A549 (cell line): ENCODE results near the gene MEF2A. TPM values are rescaled to one million over a fixed set of nuclear protein-coding genes. Genes with fewer than 3 reads are reported as not detected.

Source experiments
- ATAC-seq, 2 experiments: fragments of 200-7000 bp in 1 of 2; fragments of >200 bp in 1 of 2; cut with Nextera tagmentation in 1 of 2; cut with Tn5 transposase in 1 of 2; 3 replicates each; pipeline versions ENCODE4 v1.8.0 to v1.9.1; 2018 to 2020; ENCODE audit warnings: mild to moderate bottlenecking in 1 of 2, moderate library complexity in 1 of 2
- CTCF ChIA-PET: fragments of 300-600 bp; sonication (Branson Sonifier 250); formaldehyde crosslinking; extraction: SDS; loops from one replicate; lab custom pipeline; 2021; ENCODE audit warnings: antibody characterized with exemption, inconsistent platforms; lab: Yijun Ruan, JAX
- POLR2A ChIA-PET: fragments of 350-600 bp; formaldehyde crosslinking; extraction: SDS; loops from one replicate; lab custom pipeline; 2021; ENCODE audit warnings: antibody characterized with exemption, inconsistent platforms; lab: Yijun Ruan, JAX
- DNase-seq, 2 experiments: peaks; one replicate each; pipeline versions ENCODE4 v3.0.0 to v3.0.0-alpha.2; 2011 to 2016; ENCODE audit warnings: low read depth in 1 of 2, low spot score in 1 of 2
- FAIRE-seq: peaks from 2 replicates; lab custom pipeline; 2011; peaks lifted over from hg19 to GRCh38; lab: Jason Lieb, UNC
- H3K27ac ChIP-seq, 2 experiments: fragments of >200 bp; sonication (Bioruptor Twin); formaldehyde crosslinking; 3 replicates each; pipeline ENCODE4 v1.5.1; 2016 to 2017
- H3K4me1 ChIP-seq: fragments of >200 bp; sonication (Bioruptor Twin); formaldehyde crosslinking; 3 replicates; pipeline ENCODE4 v1.6.1; 2016
- H3K4me2 ChIP-seq: fragments of >200 bp; sonication (Bioruptor Twin); formaldehyde crosslinking; 3 replicates; pipeline ENCODE4 v1.6.1; 2016
- H3K4me3 ChIP-seq: fragments of >200 bp; sonication (Bioruptor Twin); formaldehyde crosslinking; 3 replicates; pipeline ENCODE4 v1.5.1; 2016
- H3K9me3 ChIP-seq: fragments of >200 bp; sonication (Bioruptor Twin); formaldehyde crosslinking; 3 replicates; pipeline ENCODE4 v1.6.1; 2016
- ATOH8 ChIP-seq: fragments of 250-450 bp; sonication (Bioruptor Pico); IDR thresholded peaks from 2 replicates; pipeline ENCODE4 v1.5.0; 2020; ENCODE audit warnings: low read depth, mild to moderate bottlenecking, moderate library complexity
- BCL3 ChIP-seq: fragments of >200 bp; sonication (Bioruptor Twin); formaldehyde crosslinking; IDR thresholded peaks from 3 replicates; pipeline ENCODE4 v1.6.1; 2016
- CBX2 ChIP-seq: fragments of 200-600 bp; sonication (generic); IDR thresholded peaks from 2 replicates; pipeline ENCODE4 v1.6.1; 2016; ENCODE audit warnings: low read depth, mild to moderate bottlenecking, borderline replicate concordance
- CHD2 ChIP-seq: fragments of 150-350 bp; IDR thresholded peaks from 2 replicates; pipeline ENCODE4 v1.6.1; 2014; ENCODE audit warnings: low read length; ENCODE audit not compliant: partially characterized antibody
- CHD4 ChIP-seq: fragments of 200-600 bp; sonication (generic); IDR thresholded peaks from 2 replicates; pipeline ENCODE4 v1.6.1; 2016; ENCODE audit warnings: antibody characterized with exemption, mild to moderate bottlenecking, borderline replicate concordance
- CTCF ChIP-seq: fragments of >200 bp; sonication (Bioruptor Twin); formaldehyde crosslinking; IDR thresholded peaks from 3 replicates; pipeline ENCODE4 v1.5.1; 2016
- FOSB ChIP-seq: fragments of 250-450 bp; sonication (Bioruptor Pico); IDR thresholded peaks from 2 replicates; pipeline ENCODE4 v1.5.0; 2020; ENCODE audit warnings: mild to moderate bottlenecking, moderate library complexity
- FOXS1 ChIP-seq: fragments of 250-450 bp; sonication (Bioruptor Pico); IDR thresholded peaks from 2 replicates; pipeline ENCODE4 v1.5.0; 2020; ENCODE audit warnings: mild to moderate bottlenecking, moderate library complexity
- GATA3 ChIP-seq: IDR thresholded peaks from 2 replicates; pipeline ENCODE4 v1.6.1; 2012; ENCODE audit warnings: borderline replicate concordance
- HDAC2 ChIP-seq: fragments of 200-600 bp; sonication (generic); IDR thresholded peaks from 2 replicates; pipeline ENCODE4 v1.6.1; 2016
- HOXB5 ChIP-seq: fragments of 250-450 bp; sonication (Bioruptor Pico); IDR thresholded peaks from 2 replicates; pipeline ENCODE4 v1.5.0; 2020; ENCODE audit warnings: mild to moderate bottlenecking, moderate library complexity
- JUN ChIP-seq, 2 experiments: fragments of >200 bp; sonication (Bioruptor Twin); formaldehyde crosslinking; IDR thresholded peaks; 2 replicates in 1 of 2; 3 replicates in 1 of 2; pipeline ENCODE4 v1.6.1; 2016 to 2017
- JUNB ChIP-seq: fragments of >200 bp; sonication (Bioruptor Twin); formaldehyde crosslinking; IDR thresholded peaks from 2 replicates; pipeline ENCODE4 v1.6.1; 2016
- MAFK ChIP-seq: fragments of 450-650 bp; IDR thresholded peaks from 2 replicates; pipeline ENCODE4 v1.6.1; 2014; ENCODE audit not compliant: partially characterized antibody
- MAZ ChIP-seq: fragments of 150-350 bp; IDR thresholded peaks from 2 replicates; pipeline ENCODE4 v1.6.1; 2014; ENCODE audit warnings: antibody characterized with exemption, low read depth, low read length, borderline replicate concordance
- MYC ChIP-seq: IDR thresholded peaks from 2 replicates; pipeline ENCODE4 v1.6.1; 2012; ENCODE audit warnings: mild to moderate bottlenecking, inconsistent platforms, low read length, improper control_type of control experiment, borderline replicate concordance
- PBX3 ChIP-seq: IDR thresholded peaks from 2 replicates; pipeline ENCODE4 v1.6.1; 2012
- PHF8 ChIP-seq: fragments of 200-600 bp; sonication (generic); IDR thresholded peaks from 2 replicates; pipeline ENCODE4 v1.6.1; 2016; ENCODE audit warnings: low read depth, mild to moderate bottlenecking, antibody characterized with exemption, moderate library complexity, borderline replicate concordance
- SREBF2 ChIP-seq: fragments of 450-650 bp; IDR thresholded peaks from 2 replicates; pipeline ENCODE4 v1.6.1; 2014; ENCODE audit warnings: mild to moderate bottlenecking, moderate library complexity
- ZFP36 ChIP-seq: fragments of 450-650 bp; IDR thresholded peaks from 2 replicates; pipeline ENCODE4 v1.6.1; 2014; ENCODE audit warnings: borderline replicate concordance; ENCODE audit not compliant: partially characterized antibody
- WGBS: methylation state at CpG from one replicate; pipeline ENCODE4 v1.1.6; 2017; ENCODE audit errors: missing lambda C conversion rate; 5-methylcytosine and 5-hydroxymethylcytosine counted together
- polyA plus RNA-seq, 4 experiments: library from polyadenylated mRNA; depleted of rRNA in 3 of 4; stranded (reverse); fragments of >200 nt; fragmentation: RNase III in 1 of 4; extraction: RNeasy Plus Mini Kit Qiagen cat#74134 plus additional on column Dnase treatment in 1 of 4; gene quantifications; 2 replicates in 3 of 4; 3 replicates in 1 of 4; pipeline ENCODE4 v1.2.3, GENCODE V29; 2011 to 2017

The MEF2A gene
- polyA plus RNA-seq, 2 of the 4 experiments (the other 2 are of a cell fraction): 15.0 to 43.4 TPM

GRCh38 chr15:99644913-99645542 lies 79.2 kb downstream of the MEF2A start:
- ATAC-seq (no peak), FAIRE-seq (no peak)
- POLR2A ChIA-PET: no interaction called here

GRCh38 chr15:99645543-99645935 lies 79.8 kb downstream of the MEF2A start:
- DNase-seq (no peak), ATAC-seq (no peak), FAIRE-seq (peak; percentile 43)
- no peak overlapping the region for H3K4me3 ChIP-seq
- TF ChIP-seq GATA3 (no peak), CHD2 (no peak), MYC (no peak), HOXB5 (CRISPR knock-in tag) (no peak)
- 90% methylated on average over 3 of the region's 3 CpGs for WGBS
- ChIA-PET POLR2A (no interaction called here), CTCF (no interaction called here)
- no peaks in the 10 kb centered on the region for H3K4me1 ChIP-seq
- no peak overlapping the region for H3K27ac ChIP-seq
- H3K9me3 ChIP-seq: peaks cover 6% of the 10 kb centered on the region; the same call in 1 of the 3 replicates
- H3K4me2 ChIP-seq: no peak overlapping the region

More at GRCh38 chr15:99644913-99645542, 79.2 kb downstream of the MEF2A start:
- Histone ChIP-seq H3K4me2 (no peak overlapping the region), H3K4me1 (no peaks in the 10 kb centered on the region), H3K9me3 (peaks cover 6% of the 10 kb centered on the region; the same call in 1 of the 3 replicates), H3K4me3 (no peak overlapping the region), H3K27ac (no peak overlapping the region)
- DNase-seq: no peak
- WGBS: 92% methylated on average over 2 of the region's 2 CpGs
- CTCF ChIA-PET: no interaction called here
- TF ChIP-seq PBX3 (no peak), ZFP36 (no peak), FOSB (CRISPR knock-in tag) (no peak), BCL3 (no peak), CHD4 (no peak), ATOH8 (no peak), FOXS1 (CRISPR knock-in tag) (no peak), MAFK (no peak), MAZ (no peak), PHF8 (no peak), HDAC2 (no peak), JUNB (no peak), CTCF (no peak), JUN (IDR thresholded peaks at IDR 0.05) (no peak), CBX2 (no peak), SREBF2 (no peak), GATA3 (no peak)
